ENCODE data around the gene OLFML2A.

Gene OLFML2A

DNA sequence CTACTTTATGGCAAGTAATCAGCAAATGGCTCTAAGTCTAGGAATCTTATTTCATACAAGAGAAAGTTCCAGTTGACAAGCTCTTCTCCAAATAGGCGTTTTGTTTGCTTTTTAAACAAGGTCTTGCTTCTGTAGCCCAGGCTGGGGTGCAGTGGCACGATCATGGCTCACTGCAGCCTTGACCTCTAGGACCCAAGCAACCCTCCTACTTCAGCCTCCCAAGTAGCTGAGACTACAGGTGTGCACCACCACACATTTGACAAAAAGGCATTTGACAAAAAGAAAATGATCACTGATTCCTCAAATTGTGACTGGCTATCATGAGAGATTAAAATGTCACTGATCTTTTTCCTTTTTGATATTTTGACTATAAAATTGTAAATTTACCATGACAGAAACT is 37.6 kb upstream of the OLFML2A start:
- H3K27ac ChIP-seq (ENCODE audit: poor library complexity, severe bottlenecking): no peak overlapping the region
- ATAC-seq (ENCODE audit: low read depth) (no peak), DNase-seq (ENCODE audit: low spot score) (no peak)
- no peak overlapping the region for H3K4me3 ChIP-seq (ENCODE audit: severe bottlenecking)
- no peaks in the 10 kb centered on the region for H3K36me3 ChIP-seq (ENCODE audit: low read depth)
- no peaks in the 10 kb centered on the region for H3K27me3 ChIP-seq (ENCODE audit: insufficient read depth, poor library complexity, severe bottlenecking)
- no peaks in the 10 kb centered on the region for H3K9me3 ChIP-seq (ENCODE audit: severe bottlenecking)
- TF ChIP-seq, protein P1, sequence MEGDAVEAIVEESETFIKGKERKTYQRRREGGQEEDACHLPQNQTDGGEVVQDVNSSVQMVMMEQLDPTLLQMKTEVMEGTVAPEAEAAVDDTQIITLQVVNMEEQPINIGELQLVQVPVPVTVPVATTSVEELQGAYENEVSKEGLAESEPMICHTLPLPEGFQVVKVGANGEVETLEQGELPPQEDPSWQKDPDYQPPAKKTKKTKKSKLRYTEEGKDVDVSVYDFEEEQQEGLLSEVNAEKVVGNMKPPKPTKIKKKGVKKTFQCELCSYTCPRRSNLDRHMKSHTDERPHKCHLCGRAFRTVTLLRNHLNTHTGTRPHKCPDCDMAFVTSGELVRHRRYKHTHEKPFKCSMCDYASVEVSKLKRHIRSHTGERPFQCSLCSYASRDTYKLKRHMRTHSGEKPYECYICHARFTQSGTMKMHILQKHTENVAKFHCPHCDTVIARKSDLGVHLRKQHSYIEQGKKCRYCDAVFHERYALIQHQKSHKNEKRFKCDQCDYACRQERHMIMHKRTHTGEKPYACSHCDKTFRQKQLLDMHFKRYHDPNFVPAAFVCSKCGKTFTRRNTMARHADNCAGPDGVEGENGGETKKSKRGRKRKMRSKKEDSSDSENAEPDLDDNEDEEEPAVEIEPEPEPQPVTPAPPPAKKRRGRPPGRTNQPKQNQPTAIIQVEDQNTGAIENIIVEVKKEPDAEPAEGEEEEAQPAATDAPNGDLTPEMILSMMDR (IDR thresholded peaks at IDR 0.05; ENCODE audit: poor library complexity, severe bottlenecking): no peak
- H3K4me1 ChIP-seq (ENCODE audit: insufficient read depth, poor library complexity, severe bottlenecking): peaks cover 19% of the 10 kb centered on the region

- no peaks in the 10 kb centered on the region for H3K27me3 ChIP-seq (ENCODE audit: insufficient read depth, poor library complexity, severe bottlenecking)
- no peak overlapping the region for H3K4me3 ChIP-seq (ENCODE audit: severe bottlenecking)
- no peak for DNase-seq (ENCODE audit: low spot score)
- no peak for ATAC-seq (ENCODE audit: low read depth)
- no peaks in the 10 kb centered on the region for H3K9me3 ChIP-seq (ENCODE audit: severe bottlenecking)
- H3K4me1 ChIP-seq (ENCODE audit: insufficient read depth, poor library complexity, severe bottlenecking): peaks cover 11% of the 10 kb centered on the region
- no peak overlapping the region for H3K27ac ChIP-seq (ENCODE audit: poor library complexity, severe bottlenecking)
- TF ChIP-seq, protein P1 (IDR thresholded peaks at IDR 0.05; ENCODE audit: poor library complexity, severe bottlenecking): no peak
- H3K36me3 ChIP-seq (ENCODE audit: low read depth): no peaks in the 10 kb centered on the region
Observed at GRCh38 chr9:124741149-124741548, 35.8 kb upstream of the OLFML2A start.

- no peaks in the 10 kb centered on the region for H3K27me3 ChIP-seq (ENCODE audit: insufficient read depth, poor library complexity, severe bottlenecking)
- no peak overlapping the region for H3K4me3 ChIP-seq (ENCODE audit: severe bottlenecking)
- TF ChIP-seq, protein P1 (IDR thresholded peaks at IDR 0.05; ENCODE audit: poor library complexity, severe bottlenecking): no peak
- H3K36me3 ChIP-seq (ENCODE audit: low read depth): no peaks in the 10 kb centered on the region
- no peak overlapping the region for H3K27ac ChIP-seq (ENCODE audit: poor library complexity, severe bottlenecking)
- peaks cover 11% of the 10 kb centered on the region for H3K4me1 ChIP-seq (ENCODE audit: insufficient read depth, poor library complexity, severe bottlenecking)
- H3K9me3 ChIP-seq (ENCODE audit: severe bottlenecking): no peaks in the 10 kb centered on the region
- DNase-seq (ENCODE audit: low spot score) (no peak), ATAC-seq (ENCODE audit: low read depth) (no peak)
Observed at GRCh38 chr9:124741662-124742061, 35.3 kb upstream of the OLFML2A start.

DNA sequence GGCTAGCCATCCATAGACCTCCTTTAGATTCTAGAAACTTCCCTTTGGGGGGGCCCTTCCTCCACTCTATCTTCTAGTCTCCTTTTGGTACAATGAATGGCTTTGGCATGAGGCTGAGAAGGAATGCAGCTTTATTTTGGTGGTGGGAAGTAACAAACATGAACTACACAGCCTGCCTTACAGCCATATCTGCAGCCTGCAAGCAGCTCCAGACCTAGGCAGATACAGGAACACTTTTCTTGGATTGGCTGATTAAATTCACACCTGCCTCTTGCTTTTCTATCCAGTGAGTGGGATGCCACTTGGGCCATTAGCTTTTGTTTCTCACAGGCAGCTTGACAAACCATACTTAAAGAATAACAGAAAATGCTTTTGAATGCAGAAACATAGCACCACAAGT is 34.0 kb upstream of the OLFML2A start:
- Histone ChIP-seq H3K9me3 (ENCODE audit: severe bottlenecking) (no peaks in the 10 kb centered on the region), H3K36me3 (ENCODE audit: low read depth) (no peaks in the 10 kb centered on the region), H3K4me3 (ENCODE audit: severe bottlenecking) (no peak overlapping the region), H3K27ac (ENCODE audit: poor library complexity, severe bottlenecking) (no peak overlapping the region), H3K4me1 (ENCODE audit: insufficient read depth, poor library complexity, severe bottlenecking) (peaks cover 11% of the 10 kb centered on the region), H3K27me3 (ENCODE audit: insufficient read depth, poor library complexity, severe bottlenecking) (no peaks in the 10 kb centered on the region)
- ATAC-seq (ENCODE audit: low read depth) (no peak), DNase-seq (ENCODE audit: low spot score) (no peak)
- TF ChIP-seq, protein P1 (IDR thresholded peaks at IDR 0.05; ENCODE audit: poor library complexity, severe bottlenecking): no peak

DNA sequence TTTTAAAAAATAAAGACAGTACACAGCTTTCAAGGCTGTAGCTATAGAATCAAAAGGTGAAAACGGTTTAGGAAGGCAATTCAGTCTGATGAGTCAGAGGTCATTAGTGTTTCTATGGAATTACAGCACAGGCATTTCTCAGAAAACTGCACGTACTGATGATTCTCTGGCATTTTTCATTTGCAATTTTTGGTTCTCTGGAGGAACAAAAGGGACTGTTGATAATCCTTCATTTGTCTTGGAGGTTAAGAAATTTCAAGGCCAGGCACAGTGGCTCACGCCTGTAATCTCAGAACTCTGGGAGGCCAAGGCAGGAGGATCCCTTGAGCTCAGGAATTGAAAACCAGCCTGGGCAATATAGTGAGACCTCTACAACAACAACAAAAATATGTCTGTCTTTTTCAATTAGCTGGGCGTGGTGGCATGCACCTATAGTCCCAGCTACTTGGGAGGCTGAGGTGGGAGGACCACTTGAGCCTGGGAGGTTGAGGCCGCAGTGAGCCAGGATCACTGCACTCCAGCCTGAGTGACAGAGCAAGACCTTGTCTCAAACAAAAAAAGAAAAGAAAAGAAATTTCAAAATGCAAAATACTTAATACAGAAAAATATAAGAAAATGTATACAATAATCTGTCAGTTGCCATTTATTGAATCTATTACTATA is 33.1 kb upstream of the OLFML2A start:
- H3K36me3 ChIP-seq (ENCODE audit: low read depth): no peaks in the 10 kb centered on the region
- TF ChIP-seq, protein P1 (IDR thresholded peaks at IDR 0.05; ENCODE audit: poor library complexity, severe bottlenecking): no peak
- ATAC-seq (ENCODE audit: low read depth): peak; percentile 72

More for the DNA sequence above, 33.1 kb upstream of the OLFML2A start:
- no peak for DNase-seq (ENCODE audit: low spot score)
- peak overlapping the region; percentile 37 for H3K27ac ChIP-seq (ENCODE audit: poor library complexity, severe bottlenecking)
- H3K4me1 ChIP-seq (ENCODE audit: insufficient read depth, poor library complexity, severe bottlenecking): peaks cover 11% of the 10 kb centered on the region
- H3K27me3 ChIP-seq (ENCODE audit: insufficient read depth, poor library complexity, severe bottlenecking): no peaks in the 10 kb centered on the region
- H3K9me3 ChIP-seq (ENCODE audit: severe bottlenecking): no peaks in the 10 kb centered on the region
- H3K4me3 ChIP-seq (ENCODE audit: severe bottlenecking): no peak overlapping the region
